IMR-90 (cell line): ENCODE data around the gene PIM3. TPM values are rescaled to one million over a fixed set of nuclear protein-coding genes. Genes with fewer than 3 reads are reported as not detected.
A peak's percentile ranks its signal among the peaks of the same experiment; 100 is the strongest.

Experiments
- ATAC-seq: fragments of 200-7000 bp; cut with Tn5 transposase; 2 replicates; pipeline ENCODE4 v1.9.1; 2020; ENCODE audit warnings: low read depth, mild to moderate bottlenecking, moderate library complexity
- BruUV-seq: library from RNA; stranded (reverse); fragments of 400-500 nt; replicated peaks from 2 replicates; lab custom pipeline; 2021; lab: Mats Ljungman, UMichigan
- CTCF ChIA-PET: fragments of 300-600 bp; formaldehyde crosslinking; extraction: SDS; loops from one replicate; lab custom pipeline; 2021; ENCODE audit warnings: antibody characterized with exemption; lab: Yijun Ruan, JAX
- POLR2A ChIA-PET: fragments of 300-600 bp; sonication (Branson Sonifier 250); formaldehyde crosslinking; loops from one replicate; lab custom pipeline; 2022; ENCODE audit warnings: antibody characterized with exemption; ENCODE audit not compliant: unreplicated experiment; lab: Charles Lee
- DNase-seq: peaks from one replicate; pipeline ENCODE4 v3.0.0; 2013
- H2AFZ ChIP-seq: replicated peaks from 2 replicates; pipeline ENCODE3; 2013; ENCODE audit warnings: low read length, mild to moderate bottlenecking; ENCODE audit not compliant: poor library complexity
- H2AK5ac ChIP-seq: 2 replicates; pipeline ENCODE4 v1.6.1; 2013; ENCODE audit warnings: low read depth, low read length, inconsistent platforms
- H2AK9ac ChIP-seq: replicated peaks from 2 replicates; pipeline ENCODE3; 2013; ENCODE audit warnings: mild to moderate bottlenecking, low read depth, low read length, moderate library complexity; ENCODE audit not compliant: poor library complexity
- H2BK120ac ChIP-seq: 2 replicates; pipeline ENCODE4 v1.6.1; 2013; ENCODE audit warnings: low read depth, low read length, inconsistent platforms
- H2BK15ac ChIP-seq: 3 replicates; pipeline ENCODE4 v1.6.1; 2013; ENCODE audit warnings: low read depth, low read length, inconsistent platforms
- H2BK20ac ChIP-seq: 2 replicates; pipeline ENCODE4 v1.6.1; 2013; ENCODE audit warnings: low read depth, mild to moderate bottlenecking, inconsistent platforms, low read length, moderate library complexity
- H2BK5ac ChIP-seq: 2 replicates; pipeline ENCODE4 v1.6.1; 2013; ENCODE audit warnings: mild to moderate bottlenecking, low read depth, low read length, inconsistent platforms; ENCODE audit not compliant: poor library complexity, severe bottlenecking
- H3K14ac ChIP-seq: replicated peaks from 2 replicates; pipeline ENCODE4 v1.6.1; 2013; ENCODE audit warnings: low read depth, low read length, inconsistent platforms
- H3K18ac ChIP-seq: 2 replicates; pipeline ENCODE4 v1.6.1; 2013; ENCODE audit warnings: low read depth, low read length, control low read depth
- H3K23ac ChIP-seq: 2 replicates; pipeline ENCODE4 v1.6.1; 2013; ENCODE audit warnings: low read depth, low read length, inconsistent platforms
- H3K27ac ChIP-seq: 2 replicates; pipeline ENCODE4 v1.5.1; 2013; ENCODE audit warnings: mild to moderate bottlenecking, control low read depth, low read length; ENCODE audit not compliant: insufficient read depth
- H3K27me3 ChIP-seq: 2 replicates; pipeline ENCODE4 v1.6.1; 2013; ENCODE audit warnings: low read length; ENCODE audit not compliant: control insufficient read depth, insufficient read depth
- H3K36me3 ChIP-seq: 2 replicates; pipeline ENCODE4 v1.6.1; 2013; ENCODE audit warnings: low read length, mixed read lengths; ENCODE audit not compliant: control insufficient read depth, insufficient read depth
- H3K4ac ChIP-seq: 2 replicates; pipeline ENCODE4 v1.6.1; 2013; ENCODE audit warnings: low read depth, low read length, inconsistent platforms
- H3K4me1 ChIP-seq: 2 replicates; pipeline ENCODE4 v1.6.1; 2013; ENCODE audit warnings: low read length, mixed read lengths; ENCODE audit not compliant: control insufficient read depth, insufficient read depth
- H3K4me2 ChIP-seq: 2 replicates; pipeline ENCODE4 v1.6.1; 2013; ENCODE audit warnings: low read depth, mild to moderate bottlenecking, control low read depth, low read length, moderate library complexity
- H3K4me3 ChIP-seq: 2 replicates; pipeline ENCODE4 v1.5.1; 2013; ENCODE audit warnings: low read depth, mild to moderate bottlenecking, control low read depth, low read length, moderate library complexity; ENCODE audit not compliant: insufficient read depth
- H3K56ac ChIP-seq: 2 replicates; pipeline ENCODE4 v1.6.1; 2013; ENCODE audit warnings: low read length, inconsistent platforms; ENCODE audit not compliant: insufficient read depth; ENCODE audit errors: extremely low read depth
- H3K79me1 ChIP-seq, 2 experiments: 2 replicates each; pipeline ENCODE4 v1.6.1; 2013; ENCODE audit warnings: low read length in 2 of 2, inconsistent platforms in 1 of 2, low read depth in 1 of 2
- H3K9ac ChIP-seq: 2 replicates; pipeline ENCODE4 v1.6.1; 2013; ENCODE audit warnings: low read depth, low read length, control low read depth
- H3K9me1 ChIP-seq: 2 replicates; pipeline ENCODE4 v1.6.1; 2013; ENCODE audit warnings: low read length, inconsistent platforms; ENCODE audit not compliant: insufficient read depth
- H3K9me3 ChIP-seq: 2 replicates; pipeline ENCODE4 v1.6.1; 2013; ENCODE audit warnings: low read length; ENCODE audit not compliant: control insufficient read depth, insufficient read depth
- H4K20me1 ChIP-seq: 2 replicates; pipeline ENCODE4 v1.6.1; 2013; ENCODE audit warnings: low read length, inconsistent platforms; ENCODE audit not compliant: insufficient read depth
- H4K5ac ChIP-seq: 2 replicates; pipeline ENCODE4 v1.6.1; 2013; ENCODE audit warnings: mild to moderate bottlenecking, low read depth, low read length, control low read depth
- H4K8ac ChIP-seq, 2 experiments: 2 replicates each; pipeline ENCODE4 v1.6.1; 2013; ENCODE audit warnings: low read depth in 2 of 2, low read length in 2 of 2, control low read depth in 1 of 2, inconsistent platforms in 1 of 2
- H4K91ac ChIP-seq: 2 replicates; pipeline ENCODE4 v1.6.1; 2013; ENCODE audit warnings: low read depth, low read length, inconsistent platforms; ENCODE audit not compliant: insufficient read depth
- BHLHE40 ChIP-seq: fragments of 150-350 bp; IDR thresholded peaks from 2 replicates; pipeline ENCODE4 v1.6.1; 2016; ENCODE audit warnings: mild to moderate bottlenecking, low read depth, low read length
- CEBPB ChIP-seq: IDR thresholded peaks from 2 replicates; pipeline ENCODE4 v1.6.1; 2012; ENCODE audit warnings: low read depth, low read length, improper control_type of control experiment
- FOS ChIP-seq: fragments of 150-350 bp; IDR thresholded peaks from 2 replicates; pipeline ENCODE4 v1.6.1; 2016; ENCODE audit warnings: low read depth, low read length
- MAZ ChIP-seq: IDR thresholded peaks from 2 replicates; pipeline ENCODE4 v1.6.1; 2012; ENCODE audit warnings: low read depth, mild to moderate bottlenecking, low read length, improper control_type of control experiment, moderate library complexity, borderline replicate concordance
- MXI1 ChIP-seq: IDR thresholded peaks from 2 replicates; pipeline ENCODE4 v1.6.1; 2012; ENCODE audit warnings: low read depth, mild to moderate bottlenecking, low read length, moderate library complexity, borderline replicate concordance
- NFE2L2 ChIP-seq: fragments of 150-350 bp; IDR thresholded peaks from 2 replicates; pipeline ENCODE4 v1.6.1; 2016; ENCODE audit warnings: low read depth, mild to moderate bottlenecking, low read length
- POLR2A ChIP-seq: IDR thresholded peaks from 2 replicates; pipeline ENCODE4 v1.6.1; 2012; ENCODE audit warnings: mild to moderate bottlenecking, low read depth, low read length
- RAD21 ChIP-seq: IDR thresholded peaks from 2 replicates; pipeline ENCODE4 v1.6.1; 2012; ENCODE audit warnings: low read length, improper control_type of control experiment
- RCOR1 ChIP-seq: IDR thresholded peaks from 2 replicates; pipeline ENCODE4 v1.6.1; 2012; ENCODE audit warnings: mild to moderate bottlenecking, low read length, improper control_type of control experiment; ENCODE audit not compliant: insufficient replicate concordance
- RFX5 ChIP-seq: IDR thresholded peaks from 2 replicates; pipeline ENCODE4 v1.8.0; 2012; ENCODE audit warnings: low read depth, mild to moderate bottlenecking, low read length, moderate library complexity
- SMC3 ChIP-seq: fragments of 150-350 bp; IDR thresholded peaks from 2 replicates; pipeline ENCODE4 v1.6.1; 2016; ENCODE audit warnings: low read depth, mild to moderate bottlenecking, antibody characterized with exemption, low read length, moderate library complexity
- WGBS, 2 experiments: methylation state at CpG; one replicate each; pipeline versions ENCODE4 v1.1.5 to v1.1.7; 2013; ENCODE audit warnings: missing lambda C conversion rate in 2 of 2; ENCODE audit not compliant: insufficient read length in 1 of 2; ENCODE audit errors: extremely low coverage in 2 of 2; 5-methylcytosine and 5-hydroxymethylcytosine counted together
- dilution Hi-C: fragments of 300-500 bp; cut with HindIII; formaldehyde crosslinking; loops from one replicate; pipeline ENCODE4 v1.14.3; 2018; ENCODE audit warnings: low sequenced_read_pairs; ENCODE audit not compliant: unreplicated experiment
- in situ Hi-C: fragments of 300-500 bp; cut with MboI; formaldehyde crosslinking; loops from 3 replicates; pipeline ENCODE4 v1.14.3; 2019; ENCODE audit warnings: low sequenced_read_pairs, inconsistent platforms, mixed read lengths
- intact Hi-C: fragments of 100-400 bp; cut with micrococcal nuclease; formaldehyde crosslinking; loops from 2 replicates; pipeline ENCODE4 v1.10.0; 2022
- polyA plus RNA-seq, 3 experiments: library from polyadenylated mRNA; depleted of rRNA; stranded (reverse); fragments of >200 nt; gene quantifications; 2 replicates each; pipeline ENCODE4 v1.2.3, GENCODE V29; 2012; ENCODE audit warnings: low replicate concordance in 1 of 3
- total RNA-seq: library from RNA; depleted of rRNA; stranded (reverse); fragments of >200 nt; gene quantifications from 2 replicates; pipeline ENCODE4 v1.2.3, GENCODE V29; 2012
- TF ChIP-seq, protein P1 (sequence below): conservative IDR thresholded peaks from 2 replicates; pipeline ENCODE4 v1.5.1; 2012; ENCODE audit warnings: mild to moderate bottlenecking, low read depth, low read length, improper control_type of control experiment
- TF ChIP-seq, protein P2 (sequence below): fragments of 150-350 bp; IDR thresholded peaks from 2 replicates; pipeline ENCODE4 v1.6.1; 2016; ENCODE audit warnings: low read depth, mild to moderate bottlenecking, low read length, moderate library complexity, borderline replicate concordance
- TF ChIP-seq, protein P3 (sequence below): fragments of 150-350 bp; IDR thresholded peaks from 2 replicates; pipeline ENCODE4 v1.6.1; 2017; ENCODE audit warnings: mild to moderate bottlenecking, antibody characterized with exemption, low read length, low read depth

PIM3 gene
- total and polyA plus RNA-seq, 2 of the 4 experiments (the other 2 are of a cell fraction), result 8.6 to 24.7 TPM

DNA sequence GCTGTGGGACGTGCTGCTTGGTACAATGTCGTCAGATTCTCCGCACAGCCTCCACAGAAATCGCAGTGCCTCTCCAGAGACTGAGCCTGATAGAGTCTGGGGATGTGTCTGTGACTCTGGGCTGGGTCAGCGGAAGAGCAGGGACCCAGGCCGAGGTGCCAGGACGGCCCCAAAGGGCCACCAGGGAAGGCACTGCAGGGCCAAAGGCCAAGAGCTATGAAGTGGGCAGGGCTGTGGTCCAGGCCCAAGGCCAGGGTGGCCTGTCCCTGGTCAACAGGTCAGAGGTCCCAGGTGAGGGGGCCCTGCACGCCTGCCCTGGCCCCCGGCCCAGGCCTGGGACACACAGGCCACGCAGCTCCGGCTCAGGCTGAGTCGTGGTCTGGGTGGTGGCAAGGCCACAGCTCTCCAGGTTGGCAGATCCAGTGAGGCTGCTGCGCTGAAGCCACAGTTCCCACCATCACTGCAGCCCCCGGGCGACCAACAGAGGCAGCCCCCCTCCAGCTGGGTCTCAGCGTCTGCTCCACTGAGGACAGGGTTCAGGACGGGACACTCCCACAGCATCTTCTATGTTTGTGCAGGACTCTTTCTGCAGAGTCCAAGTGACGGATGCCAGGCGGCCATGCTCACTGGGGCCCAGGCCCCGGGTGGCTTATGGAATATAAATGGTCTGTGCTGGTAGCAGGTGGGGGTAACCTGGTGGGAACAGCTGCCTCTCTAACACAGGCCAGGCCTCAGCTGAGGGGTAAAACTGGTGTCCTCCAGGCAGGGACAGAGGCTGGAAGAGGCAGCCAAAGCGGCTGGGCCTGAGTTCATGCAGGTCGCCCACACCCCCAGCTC lies 4.8 kb upstream of the PIM3 start:
- no peak for ATAC-seq
- peak overlapping the region; percentile 68; the same call in 1 of the 2 replicates for H3K4ac ChIP-seq
- no peaks in the 10 kb centered on the region for H4K20me1 ChIP-seq
- peak overlapping the region; percentile 54; the same call in 1 of the 2 replicates for H4K91ac ChIP-seq
- no peaks in the 10 kb centered on the region for H3K27me3 ChIP-seq
- peak overlapping the region; percentile 78 for H2AFZ ChIP-seq
- H3K27ac ChIP-seq, result no peak overlapping the region
- no peak overlapping the region for H3K4me3 ChIP-seq
- ChIA-PET CTCF (no interaction called here), POLR2A (no interaction called here)
- no peak overlapping the region for H3K14ac ChIP-seq
- BruUV-seq, result no TSS peak
- no peak for DNase-seq
- H2BK5ac ChIP-seq, result no peak overlapping the region
- H2AK9ac ChIP-seq, result peak overlapping the region; percentile 79
- no peak overlapping the region for H3K56ac ChIP-seq
- no peak overlapping the region for H4K5ac ChIP-seq
- H3K4me2 ChIP-seq, result no peak overlapping the region
- H2AK5ac ChIP-seq, result 0 out of 2 replicates have a peak overlapping the region, but pooled peaks have one; percentile 48
- no peak overlapping the region for H4K8ac ChIP-seq
- dilution Hi-C loops, result no loop called here
- in situ Hi-C loops, result no loop called here
- H3K23ac ChIP-seq, result no peak overlapping the region
- H2BK20ac ChIP-seq, result no peak overlapping the region
- peak overlapping the region; percentile 45; the same call in 1 of the 3 replicates for H2BK15ac ChIP-seq
- H3K4me1 ChIP-seq, result peaks cover 41% of the 10 kb centered on the region
- intact Hi-C loops, result no loop called here
- H3K79me1 ChIP-seq, result peaks cover 4 to 11% of the 10 kb centered on the region in 2 experiments; a peak in 2 of 4 replicates
- WGBS, 2 experiments, result 96% methylated on average over 8 of the region's 22 CpGs; no CpG with 5 or more reads in 1 of the 2 experiments
- peaks cover 27% of the 10 kb centered on the region for H3K9me1 ChIP-seq
- H3K9me3 ChIP-seq, result no peaks in the 10 kb centered on the region
- H3K36me3 ChIP-seq, result no peaks in the 10 kb centered on the region
- H2BK120ac ChIP-seq, result peak overlapping the region; percentile 46
- no peak overlapping the region for H3K18ac ChIP-seq
- no peak overlapping the region for H3K9ac ChIP-seq
- TF ChIP-seq, protein P1, sequence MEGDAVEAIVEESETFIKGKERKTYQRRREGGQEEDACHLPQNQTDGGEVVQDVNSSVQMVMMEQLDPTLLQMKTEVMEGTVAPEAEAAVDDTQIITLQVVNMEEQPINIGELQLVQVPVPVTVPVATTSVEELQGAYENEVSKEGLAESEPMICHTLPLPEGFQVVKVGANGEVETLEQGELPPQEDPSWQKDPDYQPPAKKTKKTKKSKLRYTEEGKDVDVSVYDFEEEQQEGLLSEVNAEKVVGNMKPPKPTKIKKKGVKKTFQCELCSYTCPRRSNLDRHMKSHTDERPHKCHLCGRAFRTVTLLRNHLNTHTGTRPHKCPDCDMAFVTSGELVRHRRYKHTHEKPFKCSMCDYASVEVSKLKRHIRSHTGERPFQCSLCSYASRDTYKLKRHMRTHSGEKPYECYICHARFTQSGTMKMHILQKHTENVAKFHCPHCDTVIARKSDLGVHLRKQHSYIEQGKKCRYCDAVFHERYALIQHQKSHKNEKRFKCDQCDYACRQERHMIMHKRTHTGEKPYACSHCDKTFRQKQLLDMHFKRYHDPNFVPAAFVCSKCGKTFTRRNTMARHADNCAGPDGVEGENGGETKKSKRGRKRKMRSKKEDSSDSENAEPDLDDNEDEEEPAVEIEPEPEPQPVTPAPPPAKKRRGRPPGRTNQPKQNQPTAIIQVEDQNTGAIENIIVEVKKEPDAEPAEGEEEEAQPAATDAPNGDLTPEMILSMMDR, result no peak
- no peak for TF ChIP-seq RAD21
- no peak for TF ChIP-seq BHLHE40
- no peak for TF ChIP-seq FOS
- no peak for TF ChIP-seq SMC3
- TF ChIP-seq RCOR1, result no peak
- no peak for TF ChIP-seq MAZ
- no peak for TF ChIP-seq POLR2A
- TF ChIP-seq, protein P2, sequence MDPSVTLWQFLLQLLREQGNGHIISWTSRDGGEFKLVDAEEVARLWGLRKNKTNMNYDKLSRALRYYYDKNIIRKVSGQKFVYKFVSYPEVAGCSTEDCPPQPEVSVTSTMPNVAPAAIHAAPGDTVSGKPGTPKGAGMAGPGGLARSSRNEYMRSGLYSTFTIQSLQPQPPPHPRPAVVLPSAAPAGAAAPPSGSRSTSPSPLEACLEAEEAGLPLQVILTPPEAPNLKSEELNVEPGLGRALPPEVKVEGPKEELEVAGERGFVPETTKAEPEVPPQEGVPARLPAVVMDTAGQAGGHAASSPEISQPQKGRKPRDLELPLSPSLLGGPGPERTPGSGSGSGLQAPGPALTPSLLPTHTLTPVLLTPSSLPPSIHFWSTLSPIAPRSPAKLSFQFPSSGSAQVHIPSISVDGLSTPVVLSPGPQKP, result no peak
- no peak for TF ChIP-seq CEBPB
- no peak for TF ChIP-seq RFX5
- no peak for TF ChIP-seq NFE2L2
- no peak for TF ChIP-seq MXI1
- TF ChIP-seq, protein P3, sequence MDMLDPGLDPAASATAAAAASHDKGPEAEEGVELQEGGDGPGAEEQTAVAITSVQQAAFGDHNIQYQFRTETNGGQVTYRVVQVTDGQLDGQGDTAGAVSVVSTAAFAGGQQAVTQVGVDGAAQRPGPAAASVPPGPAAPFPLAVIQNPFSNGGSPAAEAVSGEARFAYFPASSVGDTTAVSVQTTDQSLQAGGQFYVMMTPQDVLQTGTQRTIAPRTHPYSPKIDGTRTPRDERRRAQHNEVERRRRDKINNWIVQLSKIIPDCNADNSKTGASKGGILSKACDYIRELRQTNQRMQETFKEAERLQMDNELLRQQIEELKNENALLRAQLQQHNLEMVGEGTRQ, result no peak
